ENCODE measurements around the gene NCF4. TPM values are rescaled to one million over a fixed set of nuclear protein-coding genes. Genes with fewer than 3 reads are reported as not detected.

NCF4 gene
- total RNA-seq, 1 donor from 2014 or later, result not detected

DNA sequence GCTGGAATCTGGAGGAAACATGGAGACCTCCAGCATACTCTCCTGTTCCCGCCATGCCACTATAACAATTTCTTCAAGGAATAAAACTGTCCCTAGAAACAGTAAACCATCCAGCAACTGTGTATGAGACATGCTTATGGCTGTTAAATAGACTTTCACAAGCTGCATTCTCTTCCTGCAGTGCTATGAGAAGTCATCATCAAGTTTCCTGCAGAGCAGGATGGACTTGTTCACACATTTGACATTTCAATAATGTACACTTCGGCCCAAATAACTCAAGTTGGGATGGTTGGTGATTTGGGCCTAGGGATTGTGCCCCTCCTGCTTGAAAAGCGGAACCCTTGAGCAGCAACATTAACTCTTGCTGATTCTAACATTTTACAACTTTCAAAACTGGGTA is 32.5 kb downstream of the NCF4 start:
- H3K9me3 Mint-ChIP-seq (ENCODE audit: unreplicated experiment), result no peaks in the 10 kb centered on the region
- H3K4me3 Mint-ChIP-seq (ENCODE audit: unreplicated experiment), result no peak overlapping the region
- TF ChIP-seq, protein P1, sequence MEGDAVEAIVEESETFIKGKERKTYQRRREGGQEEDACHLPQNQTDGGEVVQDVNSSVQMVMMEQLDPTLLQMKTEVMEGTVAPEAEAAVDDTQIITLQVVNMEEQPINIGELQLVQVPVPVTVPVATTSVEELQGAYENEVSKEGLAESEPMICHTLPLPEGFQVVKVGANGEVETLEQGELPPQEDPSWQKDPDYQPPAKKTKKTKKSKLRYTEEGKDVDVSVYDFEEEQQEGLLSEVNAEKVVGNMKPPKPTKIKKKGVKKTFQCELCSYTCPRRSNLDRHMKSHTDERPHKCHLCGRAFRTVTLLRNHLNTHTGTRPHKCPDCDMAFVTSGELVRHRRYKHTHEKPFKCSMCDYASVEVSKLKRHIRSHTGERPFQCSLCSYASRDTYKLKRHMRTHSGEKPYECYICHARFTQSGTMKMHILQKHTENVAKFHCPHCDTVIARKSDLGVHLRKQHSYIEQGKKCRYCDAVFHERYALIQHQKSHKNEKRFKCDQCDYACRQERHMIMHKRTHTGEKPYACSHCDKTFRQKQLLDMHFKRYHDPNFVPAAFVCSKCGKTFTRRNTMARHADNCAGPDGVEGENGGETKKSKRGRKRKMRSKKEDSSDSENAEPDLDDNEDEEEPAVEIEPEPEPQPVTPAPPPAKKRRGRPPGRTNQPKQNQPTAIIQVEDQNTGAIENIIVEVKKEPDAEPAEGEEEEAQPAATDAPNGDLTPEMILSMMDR (IDR thresholded peaks at IDR 0.05; ENCODE audit: unreplicated experiment), result no peak
- no peak for DNase-seq (ENCODE audit: low spot score)
- H3K4me1 Mint-ChIP-seq (ENCODE audit: unreplicated experiment), result no peaks in the 10 kb centered on the region
- H3K36me3 Mint-ChIP-seq (ENCODE audit: low read depth, unreplicated experiment), result no peaks in the 10 kb centered on the region
- H3K27me3 Mint-ChIP-seq (ENCODE audit: unreplicated experiment), result peaks cover 4% of the 10 kb centered on the region
- H3K27ac Mint-ChIP-seq (ENCODE audit: unreplicated experiment), result no peak overlapping the region

DNA sequence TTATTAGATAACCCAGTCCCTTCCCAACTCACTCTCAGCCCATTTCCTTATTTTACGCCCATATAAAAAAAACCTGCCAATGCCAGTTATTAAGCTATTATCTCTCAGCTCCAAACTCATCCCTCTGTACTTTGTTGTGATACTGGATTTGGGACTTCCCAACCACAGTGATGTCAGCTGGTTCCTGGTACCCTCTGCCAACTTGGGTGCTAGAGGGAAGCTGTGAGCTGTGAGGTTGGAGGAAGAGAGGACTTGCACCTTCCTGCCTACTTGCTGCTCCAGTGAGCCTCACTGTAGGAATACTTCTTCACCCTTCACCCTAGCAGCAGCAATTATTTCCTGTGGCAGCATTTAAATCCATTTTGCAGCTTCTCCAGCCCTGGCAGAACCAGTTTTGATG is 33.5 kb downstream of the NCF4 start:
- Mint-ChIP-seq H3K9me3 (ENCODE audit: unreplicated experiment) (no peaks in the 10 kb centered on the region), H3K27ac (ENCODE audit: unreplicated experiment) (no peak overlapping the region), H3K36me3 (ENCODE audit: low read depth, unreplicated experiment) (peaks cover under 1% of the 10 kb centered on the region), H3K4me3 (ENCODE audit: unreplicated experiment) (no peak overlapping the region), H3K4me1 (ENCODE audit: unreplicated experiment) (no peaks in the 10 kb centered on the region), H3K27me3 (ENCODE audit: unreplicated experiment) (peaks cover 4% of the 10 kb centered on the region)
- no peak for DNase-seq (ENCODE audit: low spot score)
- TF ChIP-seq, protein P1 (IDR thresholded peaks at IDR 0.05; ENCODE audit: unreplicated experiment), result no peak

DNA sequence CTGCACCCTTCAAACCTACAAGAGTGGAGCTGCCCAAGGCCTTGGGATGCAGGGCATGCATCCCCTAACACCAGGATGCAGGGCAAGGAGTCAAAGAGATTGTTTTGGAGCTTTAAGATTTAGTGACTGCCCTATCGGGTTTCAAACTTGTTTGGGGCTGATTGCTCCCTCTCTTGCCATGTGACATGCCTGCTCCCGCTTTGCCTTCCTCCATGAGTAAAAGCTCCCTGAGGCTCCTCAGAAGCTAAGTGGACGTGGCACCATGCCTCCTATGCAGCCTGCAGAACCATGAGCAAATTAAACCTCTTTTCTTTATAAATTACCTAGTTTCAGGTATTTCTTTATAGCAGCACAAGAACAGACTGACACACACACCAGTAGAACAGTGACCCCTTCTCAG is 36.8 kb downstream of the NCF4 start:
- TF ChIP-seq, protein P1 (IDR thresholded peaks at IDR 0.05; ENCODE audit: unreplicated experiment), result no peak
- Mint-ChIP-seq H3K27ac (ENCODE audit: unreplicated experiment) (no peak overlapping the region), H3K4me3 (ENCODE audit: unreplicated experiment) (no peak overlapping the region), H3K27me3 (ENCODE audit: unreplicated experiment) (peaks cover 6% of the 10 kb centered on the region), H3K9me3 (ENCODE audit: unreplicated experiment) (no peaks in the 10 kb centered on the region), H3K36me3 (ENCODE audit: low read depth, unreplicated experiment) (peaks cover 3% of the 10 kb centered on the region), H3K4me1 (ENCODE audit: unreplicated experiment) (peaks cover 5% of the 10 kb centered on the region)
- DNase-seq (ENCODE audit: low spot score), result no peak

DNA sequence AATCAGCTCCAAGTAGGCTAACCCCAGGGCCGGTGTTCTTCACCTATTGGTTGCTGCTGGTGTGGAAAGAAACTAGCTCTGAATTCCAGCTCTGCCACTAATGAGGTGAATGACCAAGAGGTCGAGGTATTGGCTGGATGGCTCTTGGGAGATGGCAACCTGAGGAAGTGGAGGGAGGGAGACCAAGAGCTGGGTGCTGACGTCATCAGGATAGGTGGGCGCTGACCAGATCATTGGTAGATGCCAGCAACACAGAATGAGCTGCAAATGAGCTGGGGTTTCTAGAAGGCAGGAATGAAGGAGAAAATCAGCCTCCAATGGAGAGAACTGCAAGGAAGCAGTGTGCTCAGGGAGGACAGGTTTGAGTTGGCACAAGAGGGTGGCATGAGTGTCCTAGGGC is 37.9 kb downstream of the NCF4 start:
- H3K36me3 Mint-ChIP-seq (ENCODE audit: low read depth, unreplicated experiment), result peaks cover 3% of the 10 kb centered on the region
- no peak for DNase-seq (ENCODE audit: low spot score)
- peaks cover 5% of the 10 kb centered on the region for H3K4me1 Mint-ChIP-seq (ENCODE audit: unreplicated experiment)
- H3K27me3 Mint-ChIP-seq (ENCODE audit: unreplicated experiment), result peaks cover 6% of the 10 kb centered on the region
- TF ChIP-seq, protein P1 (IDR thresholded peaks at IDR 0.05; ENCODE audit: unreplicated experiment), result no peak
- no peak overlapping the region for H3K4me3 Mint-ChIP-seq (ENCODE audit: unreplicated experiment)
- H3K9me3 Mint-ChIP-seq (ENCODE audit: unreplicated experiment), result no peaks in the 10 kb centered on the region
- no peak overlapping the region for H3K27ac Mint-ChIP-seq (ENCODE audit: unreplicated experiment)

DNA sequence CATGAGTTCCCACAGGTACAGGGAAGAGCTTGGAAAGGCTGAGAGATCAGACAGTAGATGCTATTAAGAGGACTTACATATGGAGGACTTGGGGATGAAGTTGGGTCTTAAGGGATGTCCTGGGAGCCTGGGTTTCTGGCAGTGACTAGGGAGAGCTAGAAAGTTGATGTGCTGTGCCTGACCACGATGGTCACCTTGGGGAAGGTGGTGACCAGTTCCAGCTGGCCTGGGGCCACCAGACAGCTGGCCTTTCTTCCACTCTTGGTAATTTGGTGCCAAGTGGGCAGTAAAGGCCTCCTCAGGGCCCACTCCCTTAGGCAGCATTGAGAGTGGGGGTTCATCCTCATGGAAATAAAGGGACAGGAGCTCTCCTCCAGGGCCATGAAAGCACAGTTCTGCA is 38.7 kb downstream of the NCF4 start:
- Mint-ChIP-seq H3K4me1 (ENCODE audit: unreplicated experiment) (peaks cover 5% of the 10 kb centered on the region), H3K9me3 (ENCODE audit: unreplicated experiment) (no peaks in the 10 kb centered on the region), H3K27me3 (ENCODE audit: unreplicated experiment) (peaks cover 9% of the 10 kb centered on the region), H3K27ac (ENCODE audit: unreplicated experiment) (no peak overlapping the region), H3K4me3 (ENCODE audit: unreplicated experiment) (no peak overlapping the region), H3K36me3 (ENCODE audit: low read depth, unreplicated experiment) (peaks cover 5% of the 10 kb centered on the region)
- no peak for DNase-seq (ENCODE audit: low spot score)
- TF ChIP-seq, protein P1 (IDR thresholded peaks at IDR 0.05; ENCODE audit: unreplicated experiment), result no peak
